ENCODE data around the gene KIAA1143. TPM values are rescaled to one million over a fixed set of nuclear protein-coding genes. Genes with fewer than 3 reads are reported as not detected.

KIAA1143 gene
- total RNA-seq, 1 experiment from 2014 or later, result 20.4 TPM

DNA sequence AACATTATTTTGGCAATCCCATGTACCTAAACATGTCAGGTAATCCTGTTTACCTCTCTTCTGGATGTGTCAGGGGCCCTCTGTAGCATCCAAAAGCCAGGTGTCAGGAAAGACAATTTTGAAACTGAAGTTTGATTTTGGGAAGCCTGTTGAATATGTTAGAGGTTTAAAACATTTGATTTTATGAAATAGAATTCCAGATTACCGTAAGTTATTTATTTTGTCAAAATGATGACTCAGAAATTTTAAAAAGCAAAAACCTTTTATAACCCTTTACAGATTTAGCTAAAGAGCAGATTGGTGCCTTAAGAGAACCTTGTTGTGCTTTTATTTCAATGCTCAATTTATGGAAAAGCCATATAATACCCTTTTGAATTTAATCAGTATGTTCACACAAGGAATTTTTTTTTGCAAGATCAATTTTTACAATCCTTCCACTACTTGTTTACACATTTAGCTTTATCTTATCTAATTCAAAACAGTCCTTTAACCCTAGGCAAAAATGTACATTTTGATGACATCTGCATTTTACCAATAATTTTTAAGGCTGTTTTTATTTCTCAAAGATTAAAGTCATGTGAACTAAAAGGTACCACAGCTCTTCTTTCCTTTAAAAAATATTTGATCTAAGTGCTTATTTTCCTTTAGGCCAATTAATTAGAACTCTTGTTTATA, 10.1 kb upstream of the KIAA1143 start:
- no peak overlapping the region for H3K9ac ChIP-seq (ENCODE audit: low read length)
- ChIA-PET CTCF (no interaction called here), POLR2A (ENCODE audit: unreplicated experiment) (interaction anchor here (0.5 to 0.6 kb wide), 2 partner anchors 9 to 727 kb away, joined by 3 read pairs; no protein-coding TSS in a partner anchor)
- H3K27me3 ChIP-seq (ENCODE audit: low read length), result no peaks in the 10 kb centered on the region
- TF ChIP-seq CTCF (conservative IDR thresholded peaks at IDR 0.05; ENCODE audit: low read depth, low read length), result no peak
- no peak for TF ChIP-seq EZH2phosphoT487 (IDR thresholded peaks at IDR 0.05; ENCODE audit: borderline replicate concordance, low read length)
- no peak for TF ChIP-seq EZH2 (IDR thresholded peaks at IDR 0.05; ENCODE audit: low read length, unreplicated experiment)
- no peak overlapping the region for H3K4me3 ChIP-seq (ENCODE audit: low read length)
- peaks cover 77% of the 10 kb centered on the region for H3K36me3 ChIP-seq (ENCODE audit: low read depth, low read length)
- ATAC-seq (no peak), DNase-seq (no peak)
- no peak overlapping the region for H3K27ac ChIP-seq (ENCODE audit: low read length)
- H2AFZ ChIP-seq (ENCODE audit: low read length), result no peak overlapping the region
- H3K9me3 ChIP-seq (ENCODE audit: low read length), result peaks cover 29% of the 10 kb centered on the region
- BruUV-seq (replicated peaks), result no TSS peak
- intact Hi-C loops (cut with micrococcal nuclease), result no loop called here
- no peaks in the 10 kb centered on the region for H4K20me1 ChIP-seq (ENCODE audit: low read length)
- H3K79me2 ChIP-seq (ENCODE audit: low read length), result peaks cover 62% of the 10 kb centered on the region
- no peak overlapping the region for H3K4me2 ChIP-seq (ENCODE audit: low read length)
- H3F3A ChIP-seq (ENCODE audit: low read length, unreplicated experiment), result no peaks in the 10 kb centered on the region
- no peaks in the 10 kb centered on the region for H3K9me2 ChIP-seq (replicated peaks; ENCODE audit: low read length)
- H3K4me1 ChIP-seq (ENCODE audit: insufficient read depth, low read length), result no peaks in the 10 kb centered on the region

GRCh38 chr3:44764248-44764647, 2.8 kb upstream of the KIAA1143 start:
- H3K9ac ChIP-seq (ENCODE audit: low read length), result no peak overlapping the region
- no peak for DNase-seq
- peaks cover 57% of the 10 kb centered on the region for H3K36me3 ChIP-seq (ENCODE audit: low read depth, low read length)
- no peak overlapping the region for H3K4me2 ChIP-seq (ENCODE audit: low read length)
- CTCF ChIA-PET, result no interaction called here
- peaks cover 7% of the 10 kb centered on the region for H3K4me1 ChIP-seq (ENCODE audit: insufficient read depth, low read length)
- H3K27me3 ChIP-seq (ENCODE audit: low read length), result no peaks in the 10 kb centered on the region
- TF ChIP-seq CTCF (conservative IDR thresholded peaks at IDR 0.05; ENCODE audit: low read depth, low read length) (no peak), EZH2 (IDR thresholded peaks at IDR 0.05; ENCODE audit: low read length, unreplicated experiment) (no peak), EZH2phosphoT487 (IDR thresholded peaks at IDR 0.05; ENCODE audit: borderline replicate concordance, low read length) (no peak)
- BruUV-seq (replicated peaks), result no TSS peak
- intact Hi-C loops (cut with micrococcal nuclease), result loop anchor here (5.0 kb wide), 2 partner anchors 118 to 442 kb away; no protein-coding TSS in a partner anchor
- H3K79me2 ChIP-seq (ENCODE audit: low read length), result peaks cover 83% of the 10 kb centered on the region
- no peak for ATAC-seq
- H4K20me1 ChIP-seq (ENCODE audit: low read length), result no peaks in the 10 kb centered on the region
- H3K9me2 ChIP-seq (replicated peaks; ENCODE audit: low read length), result no peaks in the 10 kb centered on the region
- H3K4me3 ChIP-seq (ENCODE audit: low read length), result no peak overlapping the region; the same call in 1 of the 2 replicates
- peaks cover 26% of the 10 kb centered on the region; the same call in 1 of the 2 replicates for H3K9me3 ChIP-seq (ENCODE audit: low read length)
- no peaks in the 10 kb centered on the region for H3F3A ChIP-seq (ENCODE audit: low read length, unreplicated experiment)
- POLR2A ChIA-PET (ENCODE audit: unreplicated experiment), result no interaction called here
- H2AFZ ChIP-seq (ENCODE audit: low read length), result no peak overlapping the region
- no peak overlapping the region for H3K27ac ChIP-seq (ENCODE audit: low read length)

DNA sequence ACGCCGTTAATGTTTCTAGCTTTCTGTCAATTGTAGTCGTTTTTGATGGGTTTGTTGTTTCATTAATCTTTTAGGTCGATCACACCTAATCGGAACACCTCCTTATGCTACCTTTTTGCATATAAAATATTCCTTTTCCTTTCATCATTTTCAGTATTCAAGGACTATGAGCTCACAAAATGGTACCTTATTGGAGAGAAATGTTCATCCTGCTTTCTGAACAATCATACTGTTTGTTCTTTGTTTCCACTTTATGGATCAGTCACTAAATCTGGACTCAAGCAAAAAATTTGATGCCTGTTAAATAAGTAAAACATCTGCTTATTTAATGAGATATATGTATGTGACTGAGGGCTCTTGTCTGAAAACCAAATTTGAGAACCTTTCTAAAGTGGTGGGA, 1.3 kb upstream of the KIAA1143 start:
- Histone ChIP-seq H3K4me2 (ENCODE audit: low read length) (peak overlapping the region; percentile 88), H4K20me1 (ENCODE audit: low read length) (no peaks in the 10 kb centered on the region), H3K27ac (ENCODE audit: low read length) (no peak overlapping the region), H3K9me2 (replicated peaks; ENCODE audit: low read length) (no peaks in the 10 kb centered on the region), H3K36me3 (ENCODE audit: low read depth, low read length) (peaks cover 61% of the 10 kb centered on the region), H3K9me3 (ENCODE audit: low read length) (peaks cover 41% of the 10 kb centered on the region; the same call in 1 of the 2 replicates), H3K4me3 (ENCODE audit: low read length) (peak overlapping the region; percentile 76), H2AFZ (ENCODE audit: low read length) (peak overlapping the region; percentile 95), H3K9ac (ENCODE audit: low read length) (peak overlapping the region; percentile 83), H3K4me1 (ENCODE audit: insufficient read depth, low read length) (peaks cover 7% of the 10 kb centered on the region), H3K79me2 (ENCODE audit: low read length) (peaks cover 78% of the 10 kb centered on the region), H3F3A (ENCODE audit: low read length, unreplicated experiment) (no peaks in the 10 kb centered on the region), H3K27me3 (ENCODE audit: low read length) (no peaks in the 10 kb centered on the region)
- no TSS peak for BruUV-seq (replicated peaks)
- DNase-seq (no peak), ATAC-seq (no peak)
- intact Hi-C loops (cut with micrococcal nuclease), result loop anchor here (2.0 to 5.0 kb wide), 4 partner anchors 120 to 440 kb away; no protein-coding TSS in a partner anchor
- TF ChIP-seq EZH2phosphoT487 (IDR thresholded peaks at IDR 0.05; ENCODE audit: borderline replicate concordance, low read length) (no peak), CTCF (conservative IDR thresholded peaks at IDR 0.05; ENCODE audit: low read depth, low read length) (no peak), EZH2 (IDR thresholded peaks at IDR 0.05; ENCODE audit: low read length, unreplicated experiment) (no peak)
- CTCF ChIA-PET, result interaction anchor here (0.7 kb wide), 1 partner anchor 96 kb away, joined by 10 read pairs; no protein-coding TSS in a partner anchor
- POLR2A ChIA-PET (ENCODE audit: unreplicated experiment), result interaction anchor here (0.5 kb wide), 1 partner anchor 9 kb away, joined by 3 read pairs; no protein-coding TSS in a partner anchor

All from PC-3 (cell line).